WTC11 (cell line): ENCODE data around the gene SBSN. TPM values are rescaled to one million over a fixed set of nuclear protein-coding genes. Genes with fewer than 3 reads are reported as not detected.

Experiments used
- ATAC-seq: fragments of 200-7000 bp; cut with Tn5 transposase; 2 replicates; pipeline ENCODE4 v1.10.0; 2021; ENCODE audit warnings: mild to moderate bottlenecking, moderate library complexity
- CTCF ChIA-PET: fragments of 300-600 bp; sonication (Branson Sonifier 250); formaldehyde crosslinking; loops from one replicate; lab custom pipeline; 2021; ENCODE audit warnings: antibody characterized with exemption; lab: Charles Lee
- POLR2A ChIA-PET: fragments of 350-600 bp; sonication (Branson Sonifier 250); formaldehyde crosslinking; loops from one replicate; lab custom pipeline; 2021; ENCODE audit warnings: antibody characterized with exemption; lab: Charles Lee
- DNase-seq: peaks from one replicate; pipeline ENCODE4 v3.0.0; 2021; ENCODE audit warnings: low spot score
- H3K27ac Mint-ChIP-seq: 2 replicates; pipeline ENCODE4 v1.8.0; 2021; ENCODE audit warnings: mixed read lengths
- H3K27me3 Mint-ChIP-seq: 2 replicates; pipeline ENCODE4 v1.8.0; 2021; ENCODE audit warnings: low read depth, mild to moderate bottlenecking, moderate library complexity, mixed read lengths
- H3K36me3 Mint-ChIP-seq: 2 replicates; pipeline ENCODE4 v1.8.0; 2021; ENCODE audit warnings: mixed read lengths
- H3K4me1 Mint-ChIP-seq: 2 replicates; pipeline ENCODE4 v1.8.0; 2022; ENCODE audit warnings: mixed read lengths
- H3K4me3 Mint-ChIP-seq: 2 replicates; pipeline ENCODE4 v1.8.0; 2021; ENCODE audit warnings: mild to moderate bottlenecking, moderate library complexity, mixed read lengths
- H3K9me3 Mint-ChIP-seq: 2 replicates; pipeline ENCODE4 v1.8.0; 2021; ENCODE audit warnings: mixed read lengths
- AFF4 ChIP-seq: sonication (generic); formaldehyde crosslinking; IDR thresholded peaks from 2 replicates; pipeline ENCODE4 v1.8.1; 2023; ENCODE audit warnings: mild to moderate bottlenecking, missing genetic modification reagents, borderline replicate concordance
- ATF6 ChIP-seq: sonication (generic); formaldehyde crosslinking; IDR thresholded peaks from 2 replicates; pipeline ENCODE4 v1.8.1; 2023; ENCODE audit warnings: mild to moderate bottlenecking, missing genetic modification reagents
- CBFB ChIP-seq: sonication (generic); formaldehyde crosslinking; IDR thresholded peaks from 2 replicates; pipeline ENCODE4 v1.8.1; 2022; ENCODE audit warnings: mild to moderate bottlenecking, low read depth, missing genetic modification reagents
- ERG ChIP-seq: fragments of 250-450 bp; sonication (Bioruptor Pico); IDR thresholded peaks from 2 replicates; pipeline ENCODE4 v1.8.0; 2021; ENCODE audit warnings: mild to moderate bottlenecking
- FOXP4 ChIP-seq: sonication (generic); formaldehyde crosslinking; IDR thresholded peaks from 2 replicates; pipeline ENCODE4 v1.8.0; 2022; ENCODE audit warnings: mild to moderate bottlenecking, missing genetic modification reagents
- IRF1 ChIP-seq: sonication (generic); formaldehyde crosslinking; IDR thresholded peaks from 2 replicates; pipeline ENCODE4 v1.8.0; 2023; ENCODE audit warnings: missing genetic modification reagents
- JAZF1 ChIP-seq: fragments of 250-450 bp; sonication (Bioruptor Pico); IDR thresholded peaks from 2 replicates; pipeline ENCODE4 v1.9.0; 2021; ENCODE audit warnings: moderate library complexity, mild to moderate bottlenecking, inconsistent platforms
- MXD4 ChIP-seq: fragments of 250-450 bp; sonication (Bioruptor Pico); IDR thresholded peaks from 2 replicates; pipeline ENCODE4 v1.8.0; 2021; ENCODE audit warnings: mild to moderate bottlenecking, moderate library complexity, borderline replicate concordance
- SMAD3 ChIP-seq: sonication (generic); formaldehyde crosslinking; IDR thresholded peaks from 2 replicates; pipeline ENCODE4 v1.8.0; 2022; ENCODE audit warnings: missing genetic modification reagents, mild to moderate bottlenecking, borderline replicate concordance
- TEAD1 ChIP-seq: sonication (generic); formaldehyde crosslinking; IDR thresholded peaks from 2 replicates; pipeline ENCODE4 v1.8.0; 2022; ENCODE audit warnings: mild to moderate bottlenecking, missing genetic modification reagents
- USF2 ChIP-seq: sonication (generic); formaldehyde crosslinking; IDR thresholded peaks from 2 replicates; pipeline ENCODE4 v1.8.1; 2023; ENCODE audit warnings: mild to moderate bottlenecking, missing genetic modification reagents, moderate library complexity
- total RNA-seq: library from RNA; stranded (reverse); gene quantifications from 3 replicates; pipeline ENCODE4 v1.2.3, GENCODE V29; 2021

The SBSN gene
- total RNA-seq, 1 experiment from 2014 or later: 0.15 TPM

GRCh38 chr19:35517342-35517741, 10.8 kb downstream of the SBSN start (continued):
- no peak for TF ChIP-seq ERG
- no peak for TF ChIP-seq IRF1 (CRISPR knock-in tag)
- TF ChIP-seq SMAD3 (CRISPR knock-in tag): no peak
- TF ChIP-seq AFF4 (CRISPR knock-in tag): no peak

GRCh38 chr19:35516310-35516709, 11.8 kb downstream of the SBSN start:
- Mint-ChIP-seq H3K9me3 (no peaks in the 10 kb centered on the region), H3K27ac (no peak overlapping the region), H3K4me1 (peaks cover 21% of the 10 kb centered on the region), H3K4me3 (no peak overlapping the region), H3K36me3 (no peaks in the 10 kb centered on the region), H3K27me3 (peaks cover 17% of the 10 kb centered on the region)
- ChIA-PET CTCF (no interaction called here), POLR2A (no interaction called here)
- no peak for TF ChIP-seq TEAD1 (CRISPR knock-in tag)
- TF ChIP-seq FOXP4: no peak
- TF ChIP-seq JAZF1 (CRISPR knock-in tag): no peak
- TF ChIP-seq MXD4 (CRISPR knock-in tag): no peak
- DNase-seq (no peak), ATAC-seq (no peak)

- ChIA-PET CTCF (interaction anchor here (1.0 to 2.3 kb wide), 6 partner anchors 16 to 133 kb away, joined by 3 to 19 read pairs (median 6); partner anchors contain the start of gene COX6B1), POLR2A (interaction anchor here (0.6 to 1.6 kb wide), 3 partner anchors 18 to 44 kb away, joined by 3 to 4 read pairs (median 4); no protein-coding TSS in a partner anchor)
- DNase-seq (peak; percentile 31), ATAC-seq (peak; percentile 4; the same call in 1 of the 2 replicates)
- H3K27ac Mint-ChIP-seq: no peak overlapping the region
- no peaks in the 10 kb centered on the region for H3K9me3 Mint-ChIP-seq
- no peaks in the 10 kb centered on the region for H3K36me3 Mint-ChIP-seq
- TF ChIP-seq ATF6 (CRISPR knock-in tag) (no peak), CBFB (CRISPR knock-in tag) (0 out of 2 replicates have a peak, but pooled peaks have one; percentile 40), USF2 (CRISPR knock-in tag) (peak; percentile 47; the same call in 1 of the 2 replicates), MXD4 (CRISPR knock-in tag) (no peak), FOXP4 (0 out of 2 replicates have a peak, but pooled peaks have one; percentile 32)
- H3K4me1 Mint-ChIP-seq: peaks cover 14% of the 10 kb centered on the region
- peaks cover 20% of the 10 kb centered on the region for H3K27me3 Mint-ChIP-seq
- peak overlapping the region; percentile 55 for H3K4me3 Mint-ChIP-seq
Observed at GRCh38 chr19:35514282-35514809, 13.8 kb downstream of the SBSN start.
